NB4 (cell line): ENCODE results near the gene ZNF583.
A peak's percentile ranks its signal among the peaks of the same experiment; 100 is the strongest.

Experiments used
- DNase-seq: peaks from one replicate; pipeline ENCODE4 v3.0.0; 2010; ENCODE audit warnings: low read depth
- H3K4me3 ChIP-seq: one replicate; pipeline ENCODE4 v1.5.1; 2011; ENCODE audit warnings: mild to moderate bottlenecking, low read depth, low read length, moderate library complexity
- CTCF ChIP-seq: IDR thresholded peaks from one replicate; pipeline ENCODE4 v1.5.1; 2012; ENCODE audit warnings: low read depth, low read length
- MAX ChIP-seq: IDR thresholded peaks from 2 replicates; pipeline ENCODE4 v1.6.1; 2011; ENCODE audit warnings: low read depth, low read length
- MYC ChIP-seq: IDR thresholded peaks from 2 replicates; pipeline ENCODE4 v1.6.1; 2011; ENCODE audit warnings: low read depth, low read length
- POLR2A ChIP-seq: IDR thresholded peaks from 2 replicates; pipeline ENCODE4 v1.6.1; 2011; ENCODE audit warnings: mild to moderate bottlenecking; ENCODE audit not compliant: insufficient read length; ENCODE audit errors: extremely low read depth

The ZNF583 gene

GRCh38 chr19:56398809-56399208 lies 5.3 kb upstream of the ZNF583 start:
- no peak for DNase-seq
- no peak overlapping the region for H3K4me3 ChIP-seq
- TF ChIP-seq CTCF (no peak), MAX (no peak), POLR2A (no peak), MYC (no peak)

- H3K4me3 ChIP-seq = no peak overlapping the region
- no peak for DNase-seq
- TF ChIP-seq CTCF (no peak), POLR2A (no peak), MAX (no peak), MYC (no peak)
Observed at GRCh38 chr19:56400485-56400884, 3.6 kb upstream of the ZNF583 start.

- no peak for DNase-seq
- peak overlapping the region; percentile 94 for H3K4me3 ChIP-seq
- no peak for TF ChIP-seq MAX
- no peak for TF ChIP-seq POLR2A
- no peak for TF ChIP-seq CTCF
Observed at GRCh38 chr19:56403261-56403660, 871 bp upstream of the ZNF583 start.

- TF ChIP-seq POLR2A (no peak), CTCF (no peak)
- DNase-seq = no peak
- peak overlapping the region; percentile 94 for H3K4me3 ChIP-seq
Observed at GRCh38 chr19:56404705-56405056, 549 bp downstream of the ZNF583 start.

- peak overlapping the region; percentile 94 for H3K4me3 ChIP-seq
- TF ChIP-seq MAX = no peak
- DNase-seq = no peak
Observed at GRCh38 chr19:56405062-56405461, 930 bp downstream of the ZNF583 start.

- TF ChIP-seq MAX = no peak
- TF ChIP-seq CTCF = no peak
- no peak for TF ChIP-seq POLR2A
- no peak overlapping the region for H3K4me3 ChIP-seq
- DNase-seq = peak; percentile 1
Observed at GRCh38 chr19:56423276-56423984, 19.3 kb downstream of the ZNF583 start.
